Activated CD4-positive, alpha-beta T cell treated with anti-CD3 and anti-CD28 coated beads, Interleukin-2, amount 50 U/mL, for 24 hours (primary cell): ENCODE results near the gene SPIN2A.
"Not testable (repeated sequence)": the region's sequence is repeated elsewhere in the genome, so short reads cannot be mapped to it uniquely, and the experiment has no call there.

Experiments used
- DNase-seq, 2 donors: peaks; one replicate each; pipeline ENCODE4 v3.0.0-alpha.2; 2020; ENCODE audit warnings: low read depth in 1 of 2, low spot score in 1 of 2

Gene SPIN2A

GRCh38 chrX:57102918-57103317 is 34.3 kb downstream of the SPIN2A start:
- DNase-seq, result not testable (repeated sequence)
